ENCODE measurements around the gene SPEG.
A peak's percentile ranks its signal among the peaks of the same experiment; 100 is the strongest.

The SPEG gene

GRCh38 chr2:219515874-219516629, 81.4 kb downstream of the SPEG start:
- DNase-seq: no peak

- DNase-seq: no peak
Measured at GRCh38 chr2:219516888-219517287, 82.2 kb downstream of the SPEG start.

- DNase-seq: no peak
Measured at GRCh38 chr2:219517954-219518778, 83.5 kb downstream of the SPEG start.

- no peak for DNase-seq
Measured at GRCh38 chr2:219519526-219519916, 84.9 kb downstream of the SPEG start.

- no peak for DNase-seq
Measured at GRCh38 chr2:219520079-219520478, 85.4 kb downstream of the SPEG start.

GRCh38 chr2:219521066-219521880, 86.6 kb downstream of the SPEG start:
- DNase-seq: no peak

GRCh38 chr2:219522111-219523030, 87.7 kb downstream of the SPEG start:
- DNase-seq: no peak

- no peak for DNase-seq
Measured at GRCh38 chr2:219523031-219523671, 88.5 kb downstream of the SPEG start.

GRCh38 chr2:219524817-219525216, 90.2 kb downstream of the SPEG start:
- no peak for DNase-seq

- no peak for DNase-seq
Measured at GRCh38 chr2:219525533-219526232, 91.0 kb downstream of the SPEG start.

- no peak for DNase-seq
Measured at GRCh38 chr2:219526320-219527075, 91.9 kb downstream of the SPEG start.

GRCh38 chr2:219527076-219527394, 92.4 kb downstream of the SPEG start:
- no peak for DNase-seq

- DNase-seq: no peak
Measured at GRCh38 chr2:219527472-219527871, 92.8 kb downstream of the SPEG start.

GRCh38 chr2:219530048-219530963, 95.7 kb downstream of the SPEG start:
- peak; percentile 82 for DNase-seq

GRCh38 chr2:219531639-219532377, 97.2 kb downstream of the SPEG start:
- no peak for DNase-seq

GRCh38 chr2:219532378-219532649, 97.7 kb downstream of the SPEG start:
- DNase-seq: no peak

GRCh38 chr2:219533930-219534661, 99.5 kb downstream of the SPEG start:
- DNase-seq: no peak

GRCh38 chr2:219536425-219536824, 101.8 kb downstream of the SPEG start:
- no peak for DNase-seq
